Activated CD4-positive, CD25-positive, alpha-beta regulatory T cell treated with anti-CD3 and anti-CD28 coated beads, Interleukin-2, amount 50 U/mL, for 72 hours (primary cell): ENCODE measurements around the gene HACD3.
"Not testable (repeated sequence)": the region's sequence is repeated elsewhere in the genome, so short reads cannot be mapped to it uniquely, and the experiment has no call there.

ENCODE experiments used
- DNase-seq: peaks from one replicate; pipeline ENCODE4 v3.0.0; 2021

HACD3 gene

DNA sequence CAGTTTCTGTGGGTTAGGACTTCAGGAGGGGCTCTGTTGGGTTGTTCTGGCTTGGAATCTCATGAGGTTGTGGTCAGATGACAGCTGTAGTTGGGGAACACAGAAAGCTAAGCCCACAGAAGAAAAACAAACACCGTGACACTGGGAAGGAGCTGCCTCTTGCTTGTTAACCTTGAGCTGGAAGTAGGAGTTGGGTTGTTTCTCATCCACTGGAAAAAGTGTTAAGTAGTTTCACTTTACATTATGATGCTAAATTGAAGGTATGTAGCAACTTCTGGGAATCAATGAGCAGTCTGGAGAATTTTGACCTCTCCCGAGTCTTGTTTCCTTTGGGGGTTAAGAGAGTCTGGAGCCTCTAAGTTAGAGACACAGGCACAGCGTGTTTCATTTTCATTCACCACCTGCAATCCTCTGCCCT, 20.4 kb downstream of the HACD3 start:
- no peak for DNase-seq

DNA sequence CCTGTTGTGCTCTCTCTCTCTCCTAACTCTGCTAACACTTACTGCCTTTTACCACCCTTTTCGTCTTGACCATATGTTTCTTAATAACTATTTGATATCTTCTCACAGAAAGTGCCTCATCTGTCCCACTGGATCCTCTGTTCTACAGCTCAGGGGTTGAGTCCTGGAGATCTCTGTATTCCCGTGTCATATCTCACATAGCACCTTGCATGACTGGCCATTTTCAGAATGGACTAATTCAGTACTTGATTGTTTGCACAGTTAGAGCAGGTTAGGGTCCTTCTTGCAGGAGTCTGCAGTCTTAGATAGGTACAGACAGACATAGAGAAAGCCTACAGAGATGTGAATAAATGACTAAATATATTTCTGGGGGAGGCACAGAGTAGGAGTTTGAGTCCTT, 20.9 kb downstream of the HACD3 start:
- no peak for DNase-seq

DNA sequence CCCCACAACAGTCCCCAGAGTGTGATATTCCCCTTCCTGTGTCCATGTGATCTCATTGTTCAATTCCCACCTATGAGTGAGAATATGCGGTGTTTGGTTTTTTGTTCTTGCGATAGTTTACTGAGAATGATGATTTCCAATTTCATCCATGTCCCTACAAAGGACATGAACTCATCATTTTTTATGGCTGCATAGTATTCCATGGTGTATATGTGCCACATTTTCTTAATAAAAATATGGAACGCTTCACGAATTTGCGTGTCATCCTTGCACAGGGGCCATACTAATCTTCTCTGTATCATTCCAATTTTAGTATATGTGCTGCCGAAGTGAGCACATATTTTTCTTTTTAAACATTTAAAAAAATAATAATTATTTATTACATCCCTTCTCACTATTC, 22.6 kb downstream of the HACD3 start:
- not testable (repeated sequence) for DNase-seq

DNA sequence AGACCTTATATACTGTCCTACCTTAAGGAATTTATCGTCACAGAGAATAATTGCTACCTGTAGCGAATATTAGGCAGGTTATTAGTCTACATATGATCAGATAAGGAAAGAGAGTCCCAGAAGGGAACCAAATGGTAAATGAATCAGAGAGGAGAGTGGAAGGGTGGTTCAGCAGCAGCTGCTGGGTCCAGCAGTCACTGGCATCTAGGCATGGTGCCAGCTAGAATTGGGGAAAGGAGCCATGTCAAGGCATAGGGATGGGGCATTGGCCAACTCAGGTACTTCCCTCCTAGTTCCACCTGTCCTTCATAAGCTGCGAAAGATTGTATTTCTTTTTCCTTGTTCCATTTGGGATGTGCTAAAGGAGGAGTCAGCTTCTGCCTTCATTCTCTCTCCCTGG, 23.4 kb downstream of the HACD3 start:
- DNase-seq, result no peak

DNA sequence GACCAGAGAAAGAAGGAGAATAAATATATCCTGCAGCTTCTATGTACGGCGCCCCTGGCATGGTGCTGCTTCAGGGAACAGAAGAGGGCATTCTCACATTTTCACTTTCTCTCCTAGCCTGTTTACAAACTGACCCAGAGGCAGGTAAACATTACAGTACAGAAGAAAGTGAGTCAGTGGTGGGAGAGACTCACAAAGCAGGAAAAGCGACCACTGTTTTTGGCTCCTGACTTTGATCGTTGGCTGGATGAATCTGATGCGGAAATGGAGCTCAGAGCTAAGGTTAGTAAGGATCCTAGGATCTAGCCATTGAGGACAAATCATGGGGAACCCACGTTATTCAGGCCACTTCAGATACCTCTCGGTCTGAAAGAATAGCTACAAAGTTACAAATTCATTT, 26.4 kb downstream of the HACD3 start:
- no peak for DNase-seq

DNA sequence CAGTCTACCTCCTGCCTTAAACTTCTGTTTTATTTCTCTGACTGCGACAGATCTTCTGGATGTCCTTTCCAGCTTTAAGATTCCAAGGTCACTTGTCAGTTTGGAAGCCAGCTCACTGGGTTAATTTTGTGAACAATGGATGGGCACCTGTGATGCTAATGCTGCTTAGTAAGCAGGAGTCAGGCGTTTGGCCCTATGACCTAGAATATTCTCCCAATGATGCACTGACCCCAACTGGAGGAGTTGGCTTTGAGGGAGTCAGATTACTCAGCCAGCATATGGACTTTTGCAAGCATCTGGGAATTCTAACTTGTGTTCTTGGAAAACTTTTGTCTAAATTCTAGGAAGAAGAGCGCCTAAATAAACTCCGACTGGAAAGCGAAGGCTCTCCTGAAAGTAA, 28.1 kb downstream of the HACD3 start:
- DNase-seq, result no peak

DNA sequence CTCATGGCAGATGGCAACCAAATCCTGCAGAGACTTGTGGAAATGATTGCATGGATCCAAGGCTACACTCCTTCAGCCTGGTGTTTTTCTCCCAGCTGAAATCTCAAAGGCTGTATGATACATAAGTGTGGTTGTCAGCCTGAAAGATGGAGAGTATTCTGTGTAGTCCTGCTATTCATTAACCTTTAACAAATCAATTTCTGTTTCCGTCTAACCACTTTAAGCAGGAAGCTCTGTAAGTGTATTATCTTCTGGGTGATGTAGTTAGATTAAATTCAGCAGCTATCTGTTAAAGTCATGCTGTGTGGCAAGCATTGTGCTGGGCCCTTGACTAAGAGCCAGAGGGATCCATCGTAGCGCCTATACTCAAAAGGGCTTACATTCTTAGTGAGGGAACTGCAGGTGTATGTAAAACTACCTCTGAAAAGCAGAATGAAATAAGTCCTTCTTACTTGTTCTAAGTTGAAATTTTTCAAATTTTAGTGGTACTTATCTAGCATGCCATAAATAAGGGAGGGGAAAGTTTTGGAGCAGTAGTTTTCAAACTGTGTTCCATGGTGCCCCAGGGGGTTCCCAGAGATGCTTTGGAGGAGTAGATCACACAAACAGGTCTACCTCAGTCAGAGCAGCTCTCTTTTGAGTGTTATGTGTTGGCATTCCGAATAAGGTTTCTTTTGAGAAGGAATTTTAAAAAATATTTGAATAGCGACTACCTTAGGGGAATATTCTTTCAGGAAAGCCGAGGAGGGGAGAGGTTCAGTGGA, 28.9 kb downstream of the HACD3 start:
- DNase-seq, result no peak

DNA sequence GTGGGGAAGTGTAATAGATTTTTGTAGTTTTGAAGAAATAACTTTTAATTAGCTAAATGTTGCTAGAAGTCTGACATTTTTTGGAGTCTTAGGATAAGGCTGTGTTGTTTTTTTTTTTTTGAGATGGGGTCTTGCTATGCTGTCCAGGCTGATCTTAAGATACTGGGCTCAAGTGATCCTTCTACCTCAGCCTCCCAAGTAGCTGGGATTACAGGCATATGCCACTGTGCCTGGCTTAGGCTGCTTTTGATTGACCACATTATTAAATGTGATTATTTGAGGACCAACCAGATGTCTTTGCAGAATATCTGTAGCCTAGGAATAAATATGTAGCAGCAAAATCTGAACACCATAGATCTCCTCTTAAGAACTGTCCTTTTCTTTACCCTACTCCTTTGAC, 29.7 kb downstream of the HACD3 start:
- DNase-seq, result no peak

DNA sequence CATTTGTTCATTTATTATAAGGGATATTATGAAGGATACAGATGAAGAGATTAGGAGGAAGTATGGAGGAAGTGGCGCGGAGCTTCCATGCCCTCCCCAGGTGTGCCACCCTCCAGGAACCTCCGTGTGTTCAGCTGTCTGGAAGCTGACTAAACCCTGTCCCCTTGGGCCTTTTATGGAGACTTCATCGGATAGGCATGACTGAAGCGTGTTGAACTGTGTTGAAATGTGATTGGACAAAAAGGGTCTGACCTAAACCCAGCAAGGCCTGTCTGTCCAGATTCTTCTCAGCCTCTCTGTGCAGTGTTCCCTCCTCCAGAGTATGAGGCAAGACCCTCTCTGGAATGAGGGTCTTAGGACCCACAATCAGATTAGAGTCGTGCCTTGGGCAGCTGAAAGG, 31.7 kb downstream of the HACD3 start:
- DNase-seq, result no peak

DNA sequence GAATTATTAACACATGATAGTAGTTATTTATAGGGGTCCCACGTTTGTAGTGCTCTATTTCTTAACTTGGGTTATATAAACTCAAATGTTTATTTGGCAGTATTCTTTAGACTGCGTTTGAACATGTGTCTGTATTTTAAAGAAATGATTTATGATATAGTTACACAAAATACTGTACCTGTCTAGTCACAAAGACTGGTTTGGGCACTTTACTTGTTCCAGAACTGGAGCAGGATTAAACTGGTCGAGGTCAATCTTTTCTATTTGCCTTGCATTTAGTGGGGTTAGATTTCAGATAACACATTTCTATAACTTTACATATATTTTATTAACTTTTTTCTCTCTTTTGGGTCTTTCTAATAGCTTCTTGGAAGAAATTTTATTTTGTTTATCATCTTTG, 39.5 kb downstream of the HACD3 start:
- no peak for DNase-seq

DNA sequence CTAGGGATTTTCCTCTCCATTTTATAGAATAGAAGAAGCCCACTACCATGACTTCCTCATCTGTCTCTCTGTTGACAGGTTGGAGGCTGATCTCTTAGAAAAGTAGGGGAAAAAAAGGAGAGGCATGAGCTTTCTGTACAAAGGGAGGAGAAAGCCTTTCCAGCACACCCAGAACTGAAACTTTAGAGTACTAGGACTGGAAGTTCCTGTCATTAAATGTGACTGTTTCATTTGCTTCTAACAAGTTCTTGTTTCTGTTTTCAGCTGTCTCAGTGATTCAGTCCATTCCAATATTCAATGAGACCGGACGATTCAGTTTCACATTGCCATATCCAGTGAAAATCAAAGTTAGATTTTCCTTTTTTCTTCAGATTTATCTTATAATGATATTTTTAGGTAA, 41.7 kb downstream of the HACD3 start:
- no peak for DNase-seq

DNA sequence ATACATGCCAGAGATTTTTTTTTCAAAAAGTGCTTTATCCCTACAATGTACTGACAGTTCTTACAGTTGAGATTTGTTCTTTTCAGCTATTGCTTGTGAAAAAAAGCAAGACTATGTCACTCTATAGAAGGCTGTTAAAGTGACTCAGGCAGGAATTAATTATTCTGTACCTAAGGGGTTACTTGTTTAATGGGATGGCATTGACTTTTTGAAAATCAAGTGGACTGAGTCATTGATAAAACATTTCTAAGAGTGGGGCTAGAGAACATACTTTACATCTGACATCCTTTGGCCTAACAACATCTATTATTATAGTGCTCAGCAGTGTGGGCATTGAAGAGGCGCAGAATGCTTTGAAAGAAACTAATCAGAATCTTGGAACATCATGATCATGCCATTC, 46.4 kb downstream of the HACD3 start:
- DNase-seq, result no peak

DNA sequence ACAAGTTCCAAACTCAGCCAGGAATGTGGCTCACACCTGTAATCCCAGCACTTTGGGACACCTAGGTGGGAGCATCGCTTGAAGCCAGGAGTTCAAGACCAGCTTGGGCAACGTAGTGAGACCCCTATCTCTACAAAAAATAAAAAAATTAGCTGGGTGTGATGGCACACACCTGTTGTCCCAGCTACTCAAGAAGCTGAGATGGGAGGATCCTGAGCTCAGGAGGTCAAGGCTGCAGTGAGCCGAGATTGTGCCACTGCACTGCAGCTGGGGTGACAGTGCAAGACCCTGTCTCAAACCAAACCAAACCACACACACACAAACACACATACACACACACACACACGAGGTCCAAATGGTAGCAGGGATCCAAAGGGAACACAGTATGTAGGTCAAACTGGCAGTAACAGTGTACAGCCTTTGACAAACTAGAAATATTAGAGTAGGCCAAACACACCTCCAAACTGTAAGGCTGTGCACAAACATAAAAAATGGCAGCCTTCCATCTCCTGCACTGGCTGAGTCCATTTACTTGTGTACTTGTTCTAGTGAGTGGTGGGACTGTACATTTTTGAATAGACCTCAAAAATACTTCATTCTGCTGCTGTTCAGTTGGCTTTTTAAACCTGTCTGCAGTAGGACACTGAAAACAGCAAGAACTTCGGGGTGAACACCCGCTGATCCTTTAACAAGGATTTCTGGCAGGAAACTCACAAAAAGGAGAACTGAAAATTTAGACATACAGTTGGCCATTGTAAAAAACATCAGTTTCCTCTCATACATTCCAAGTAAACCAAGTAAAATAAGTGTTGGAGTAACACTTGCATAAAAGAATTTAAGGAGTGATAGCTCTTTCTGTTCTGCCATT, 47.1 kb downstream of the HACD3 start:
- no peak for DNase-seq

DNA sequence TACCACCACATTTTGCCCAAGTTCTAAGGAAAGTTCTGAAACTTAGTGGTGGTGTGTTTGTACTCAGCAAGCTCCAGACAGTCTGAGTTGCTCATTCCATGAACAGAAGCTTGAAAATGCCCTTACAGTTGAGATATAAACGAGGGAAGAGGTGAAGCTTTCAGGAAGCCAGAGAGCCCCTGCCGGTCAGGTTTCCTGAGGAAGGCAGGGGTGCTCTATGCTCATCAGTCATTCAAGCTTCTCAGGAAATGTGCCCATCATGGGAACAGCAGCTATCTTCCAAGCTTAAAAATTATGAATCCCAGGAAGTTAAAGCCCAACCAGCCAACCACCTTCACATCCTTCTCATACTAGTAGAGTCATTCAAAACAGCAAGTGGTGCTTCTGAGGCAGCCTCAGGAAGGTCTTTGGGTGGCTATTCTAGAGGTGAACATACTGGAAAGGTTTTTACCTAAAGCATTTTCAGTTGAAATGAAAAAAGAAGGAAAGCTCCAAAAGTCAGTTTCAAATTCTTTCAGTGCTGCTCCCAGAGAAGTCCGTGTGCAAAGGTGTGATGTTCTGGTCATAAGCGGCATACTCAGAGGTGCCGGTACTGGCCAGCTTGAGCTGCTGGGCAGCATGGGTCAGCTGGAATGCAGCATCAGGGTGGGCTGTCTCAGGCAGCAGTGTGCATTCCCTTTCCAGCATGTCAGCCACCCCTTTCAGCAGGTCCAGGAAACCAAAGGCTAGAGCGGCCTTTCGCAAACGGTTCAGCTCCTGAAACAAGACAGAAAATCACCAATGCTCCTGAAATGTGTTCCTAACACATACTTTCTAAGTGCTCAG, 48.9 kb downstream of the HACD3 start:
- DNase-seq, result no peak

DNA sequence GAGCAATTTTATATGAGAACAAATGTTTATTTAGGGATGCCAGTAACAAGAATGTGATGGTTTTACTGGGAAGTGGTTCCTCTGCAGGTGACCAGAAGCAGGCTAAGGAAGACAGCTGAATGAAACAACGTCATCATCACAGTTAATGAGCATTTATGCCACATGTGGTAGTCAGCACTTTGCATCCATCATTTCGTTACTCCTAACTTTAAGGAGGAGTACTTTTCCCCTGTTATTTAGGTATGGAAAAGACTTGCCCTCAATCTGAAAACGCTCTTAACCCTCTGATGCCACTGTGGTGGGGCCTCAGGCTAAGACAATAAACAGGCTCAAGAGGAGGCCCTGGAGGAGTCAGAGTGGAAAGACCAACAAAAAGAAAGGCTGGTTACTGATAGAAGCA, 49.5 kb downstream of the HACD3 start:
- DNase-seq, result no peak

DNA sequence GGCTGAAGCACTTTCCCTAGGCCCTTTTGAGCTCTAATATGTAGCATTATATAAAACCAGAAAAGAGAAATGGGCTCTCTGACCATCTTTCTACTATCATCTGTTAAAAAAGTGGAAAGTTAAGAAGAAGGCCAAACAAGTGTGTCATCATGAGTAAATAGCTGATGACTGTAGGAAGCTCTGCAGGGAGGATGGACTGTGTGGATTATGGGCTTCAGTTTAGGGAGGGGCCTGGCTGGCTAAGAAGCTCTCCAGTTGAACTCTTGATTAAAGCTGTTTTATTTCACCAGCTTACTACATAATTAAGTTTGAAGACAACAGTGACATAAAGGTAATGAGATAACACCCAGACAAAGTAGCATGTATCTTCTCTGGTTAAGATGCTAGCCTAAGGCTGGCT, 50.0 kb downstream of the HACD3 start:
- no peak for DNase-seq

DNA sequence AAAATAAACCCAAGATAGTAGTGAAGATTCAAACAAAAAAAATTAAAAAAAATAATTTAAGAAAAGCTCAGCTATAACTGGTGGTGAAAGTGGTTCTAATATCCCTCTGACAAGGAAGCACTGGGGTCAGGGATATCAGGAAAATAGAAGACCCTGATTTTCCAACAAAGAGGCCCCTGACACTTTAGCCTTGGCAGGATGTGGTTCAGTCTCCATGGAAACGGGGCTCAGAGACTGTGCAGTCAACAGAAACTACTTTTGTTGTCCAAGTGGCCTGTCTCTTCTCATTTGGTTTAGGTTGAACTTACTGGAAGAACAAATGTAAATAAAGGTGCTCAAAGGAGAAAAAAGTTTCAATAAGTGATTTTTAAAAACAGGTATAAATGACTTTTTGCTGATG, 53.4 kb downstream of the HACD3 start:
- no peak for DNase-seq

DNA sequence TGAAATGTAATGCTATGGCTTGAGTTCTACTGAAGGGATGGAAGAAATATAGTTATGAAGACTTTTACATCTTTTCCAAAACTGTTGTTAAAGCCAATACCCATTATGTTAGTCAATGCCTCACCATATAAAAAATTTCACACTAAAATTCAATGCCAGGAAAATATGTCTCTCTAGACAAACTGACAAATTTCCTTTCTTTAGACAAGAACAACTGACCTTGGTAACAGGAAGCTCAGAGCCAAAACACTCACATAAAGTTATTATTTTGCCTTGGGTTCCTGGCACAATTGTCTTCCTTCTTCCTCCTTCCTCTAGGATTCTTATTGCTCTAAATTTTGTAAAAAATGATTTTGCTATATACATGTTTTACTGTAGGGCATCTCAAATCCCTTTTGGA, 54.0 kb downstream of the HACD3 start:
- no peak for DNase-seq

DNA sequence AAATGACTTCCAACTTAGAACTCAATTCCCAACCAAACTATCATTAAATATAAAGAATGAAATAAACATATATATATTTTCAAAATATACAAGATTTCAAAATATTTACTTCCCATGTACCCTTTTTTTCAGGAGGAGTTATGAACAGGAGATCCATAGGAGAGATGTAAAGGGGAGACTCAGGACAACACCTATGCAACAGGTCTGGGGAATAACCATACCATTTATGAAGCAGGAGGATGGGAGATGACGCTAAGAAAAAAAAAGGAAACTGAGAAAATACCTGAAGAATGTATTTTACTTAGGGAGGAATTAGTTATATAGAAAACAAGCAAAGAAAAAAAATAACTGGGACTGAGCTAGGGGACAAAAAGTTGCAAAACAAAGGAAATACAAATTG, 56.8 kb downstream of the HACD3 start:
- DNase-seq, result no peak

DNA sequence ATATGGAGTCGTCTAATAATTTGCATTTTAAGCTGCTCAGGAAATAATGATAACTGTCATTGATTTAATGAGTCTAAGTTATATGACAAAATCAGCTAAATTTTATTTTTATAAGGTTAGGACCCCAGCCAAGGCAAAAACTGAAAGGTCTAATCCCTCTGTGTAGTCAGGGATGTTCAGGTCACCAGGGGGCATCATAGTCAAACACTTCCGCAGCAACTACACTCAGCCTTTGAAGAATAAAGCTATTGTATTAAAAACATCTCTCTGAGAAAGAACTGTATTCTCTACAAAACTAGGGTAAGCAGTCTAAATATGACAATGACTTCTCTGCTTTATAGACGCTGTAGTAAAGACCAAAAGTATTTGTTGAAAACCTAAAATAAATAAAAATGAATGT, 65.7 kb downstream of the HACD3 start:
- DNase-seq, result no peak

DNA sequence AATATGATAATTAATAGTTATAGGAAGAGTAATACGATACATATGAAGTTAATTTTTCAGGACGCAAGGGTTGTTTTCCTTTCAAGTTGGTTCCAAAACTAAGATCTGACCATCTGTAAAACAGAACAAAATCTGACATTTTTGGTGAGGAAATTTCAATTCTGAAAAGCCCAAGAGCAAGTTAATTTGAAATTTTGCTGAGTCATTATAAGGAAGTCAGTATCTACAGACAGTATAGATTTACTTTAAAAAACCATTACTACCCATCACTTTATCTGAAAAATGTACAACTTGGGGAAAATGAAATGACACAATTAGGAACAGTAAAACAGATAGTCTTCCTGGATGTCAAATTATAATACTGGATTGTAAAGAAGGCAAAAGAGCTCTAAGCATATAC, 68.2 kb downstream of the HACD3 start:
- DNase-seq, result no peak

DNA sequence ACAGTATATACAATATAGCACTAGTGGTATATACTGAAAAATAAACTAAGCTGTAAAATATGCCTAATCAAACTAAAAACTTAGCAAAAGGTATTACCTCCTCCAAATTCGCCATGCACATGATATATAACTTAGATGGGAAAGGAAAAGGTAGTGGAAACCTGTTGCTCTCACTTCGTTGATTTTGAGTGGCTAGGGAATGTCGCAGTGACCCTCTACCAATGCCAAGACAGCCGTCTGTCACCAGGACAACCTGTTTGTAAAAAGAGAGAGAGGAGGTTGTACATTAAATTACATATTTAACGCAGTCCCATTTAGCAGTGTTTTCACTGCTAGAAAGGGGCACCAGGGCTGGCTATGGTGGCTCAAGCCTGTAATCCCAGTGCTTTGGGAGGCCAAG, 69.4 kb downstream of the HACD3 start:
- no peak for DNase-seq

DNA sequence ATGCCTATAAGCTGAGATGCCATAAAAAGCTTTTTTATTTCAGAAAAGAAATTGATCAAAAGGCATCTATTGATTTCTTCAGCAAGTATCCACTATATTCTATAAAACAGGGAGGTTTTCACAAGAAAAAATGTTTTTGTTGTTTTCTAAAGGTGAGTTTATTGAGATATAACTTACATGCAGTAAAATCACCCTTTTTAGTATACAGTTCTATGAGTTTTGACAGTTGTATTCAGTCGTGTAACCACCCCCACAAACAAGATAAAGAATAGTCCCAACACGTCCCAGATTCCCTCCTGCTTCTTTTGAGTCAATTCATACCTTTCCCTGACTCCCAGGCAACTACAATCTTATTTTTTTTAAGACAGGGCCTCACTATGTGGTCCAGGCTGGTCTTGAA, 72.9 kb downstream of the HACD3 start:
- DNase-seq, result no peak

DNA sequence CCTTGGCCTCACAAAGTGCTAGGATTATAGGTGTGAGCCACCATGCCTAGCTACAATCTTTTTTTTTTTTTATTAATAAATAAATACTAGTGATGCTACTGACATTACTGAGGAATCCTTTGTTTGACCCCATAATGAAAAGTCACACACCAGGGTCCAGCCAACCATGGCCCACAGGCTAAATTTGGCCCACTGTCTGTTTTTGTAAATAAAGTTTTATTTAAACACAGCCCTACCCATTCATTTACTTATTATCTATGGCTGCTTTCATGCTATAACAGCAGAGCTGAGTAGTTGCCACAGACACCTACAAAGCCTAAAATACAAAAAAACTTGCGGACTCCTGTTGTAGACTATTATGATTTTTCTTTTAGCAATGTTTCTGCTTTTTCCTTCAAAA, 73.3 kb downstream of the HACD3 start:
- no peak for DNase-seq
